SK-N-SH treated with all-trans-retinoic acid at 6 μM for 48 hours (cell line): ENCODE results near the gene RNF112.

Experiments
- ARNTL ChIP-seq: fragments of 450-650 bp; formaldehyde crosslinking; IDR thresholded peaks from 2 replicates; pipeline ENCODE4 v1.5.0; 2020; ENCODE audit warnings: low read depth, mild to moderate bottlenecking, moderate library complexity, borderline replicate concordance
- ISL1 ChIP-seq: fragments of 250-450 bp; sonication (Bioruptor Pico); IDR thresholded peaks from 2 replicates; pipeline ENCODE4 v2.1.2; 2022; ENCODE audit warnings: mild to moderate bottlenecking, moderate library complexity
- RARB ChIP-seq: fragments of 250-450 bp; sonication (Bioruptor Pico); IDR thresholded peaks from 2 replicates; pipeline ENCODE4 v1.8.0; 2021; ENCODE audit warnings: mild to moderate bottlenecking, moderate library complexity
- TF ChIP-seq, protein P1 (sequence below): fragments of 250-450 bp; sonication (Bioruptor Pico); IDR thresholded peaks from 2 replicates; pipeline ENCODE4 v1.8.0; 2020; ENCODE audit warnings: mild to moderate bottlenecking, moderate library complexity, borderline replicate concordance

DNA sequence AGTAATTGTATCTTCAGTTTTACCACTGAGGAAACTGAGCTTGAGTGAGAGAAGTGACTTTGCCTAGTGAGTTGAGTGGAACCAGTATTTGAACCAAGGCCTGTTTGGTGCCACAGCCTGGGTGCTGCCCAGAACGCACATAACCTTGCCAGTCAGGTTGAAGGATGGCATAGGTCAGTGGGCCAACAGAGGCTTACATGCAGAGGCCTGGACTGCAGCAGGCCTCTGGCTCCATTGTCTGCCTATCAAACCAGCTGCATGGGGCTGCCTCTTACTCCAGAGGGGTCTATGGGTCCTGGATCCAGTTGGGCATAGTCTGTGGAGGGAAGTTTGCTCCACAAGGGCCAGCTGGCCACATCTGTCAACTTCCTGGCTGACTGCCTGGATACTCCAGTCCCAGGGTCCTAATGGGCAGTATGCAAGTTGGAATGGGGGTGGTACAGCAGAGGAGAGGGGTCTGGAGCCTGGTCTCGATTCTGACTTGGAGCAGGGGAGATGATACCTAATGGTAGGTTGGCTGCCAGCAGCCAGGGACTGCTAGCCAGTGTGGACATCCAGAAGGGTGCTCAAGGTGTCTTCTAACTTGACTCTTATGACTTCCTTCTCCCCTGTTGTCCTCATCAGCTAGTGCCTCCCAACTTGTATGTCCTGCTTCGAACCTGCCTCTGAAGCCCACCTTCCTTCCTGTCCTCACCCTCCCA is 11.1 kb upstream of the RNF112 start:
- TF ChIP-seq, protein P1, sequence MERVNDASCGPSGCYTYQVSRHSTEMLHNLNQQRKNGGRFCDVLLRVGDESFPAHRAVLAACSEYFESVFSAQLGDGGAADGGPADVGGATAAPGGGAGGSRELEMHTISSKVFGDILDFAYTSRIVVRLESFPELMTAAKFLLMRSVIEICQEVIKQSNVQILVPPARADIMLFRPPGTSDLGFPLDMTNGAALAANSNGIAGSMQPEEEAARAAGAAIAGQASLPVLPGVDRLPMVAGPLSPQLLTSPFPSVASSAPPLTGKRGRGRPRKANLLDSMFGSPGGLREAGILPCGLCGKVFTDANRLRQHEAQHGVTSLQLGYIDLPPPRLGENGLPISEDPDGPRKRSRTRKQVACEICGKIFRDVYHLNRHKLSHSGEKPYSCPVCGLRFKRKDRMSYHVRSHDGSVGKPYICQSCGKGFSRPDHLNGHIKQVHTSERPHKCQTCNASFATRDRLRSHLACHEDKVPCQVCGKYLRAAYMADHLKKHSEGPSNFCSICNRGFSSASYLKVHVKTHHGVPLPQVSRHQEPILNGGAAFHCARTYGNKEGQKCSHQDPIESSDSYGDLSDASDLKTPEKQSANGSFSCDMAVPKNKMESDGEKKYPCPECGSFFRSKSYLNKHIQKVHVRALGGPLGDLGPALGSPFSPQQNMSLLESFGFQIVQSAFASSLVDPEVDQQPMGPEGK (CRISPR knock-in tag), result no peak
- TF ChIP-seq ISL1 (CRISPR knock-in tag) (no peak), ARNTL (CRISPR knock-in tag) (no peak), RARB (CRISPR knock-in tag) (no peak)
